ENCODE data around the gene DBP. TPM values are rescaled to one million over a fixed set of nuclear protein-coding genes. Genes with fewer than 3 reads are reported as not detected.
A peak's percentile ranks its signal among the peaks of the same experiment; 100 is the strongest.

DBP gene
- total and polyA plus RNA-seq, 2 of the 13 experiments (the other 11 are each of a cell fraction or from before 2014, with no cell fraction given), result 1.7 to 5.8 TPM

GRCh38 chr19:48624067-48624594 lies 13.0 kb downstream of the DBP start (continued):
- TF ChIP-seq SNAI1 (CRISPR knock-in tag; IDR thresholded peaks at IDR 0.05; ENCODE audit: borderline replicate concordance) (no peak), SCMH1 (CRISPR knock-in tag; IDR thresholded peaks at IDR 0.05; ENCODE audit: borderline replicate concordance) (no peak), ELF4 (CRISPR knock-in tag; IDR thresholded peaks at IDR 0.05; ENCODE audit: borderline replicate concordance) (no peak), YY1 (IDR thresholded peaks at IDR 0.05; ENCODE audit: insufficient read depth, insufficient replicate concordance, low read depth, low read length) (peak; percentile 99), ATAD3A (CRISPR knock-in tag; IDR thresholded peaks at IDR 0.05) (no peak), POGK (CRISPR knock-in tag; conservative IDR thresholded peaks at IDR 0.05) (no peak), PHF5A (CRISPR knock-in tag; IDR thresholded peaks at IDR 0.05; ENCODE audit: low read depth, unreplicated experiment) (no peak), CCDC6 (CRISPR knock-in tag; IDR thresholded peaks at IDR 0.05) (no peak), ATRX (CRISPR knock-in tag; IDR thresholded peaks at IDR 0.05; ENCODE audit: borderline replicate concordance) (no peak), ZSCAN12 (CRISPR knock-in tag; IDR thresholded peaks at IDR 0.05) (no peak), ZNF589 (CRISPR knock-in tag; conservative IDR thresholded peaks at IDR 0.05) (no peak), CEBPG (CRISPR knock-in tag; IDR thresholded peaks at IDR 0.05) (no peak), THAP11 (CRISPR knock-in tag; IDR thresholded peaks at IDR 0.05) (peak; percentile 87), KAT8 (CRISPR knock-in tag; IDR thresholded peaks at IDR 0.05) (no peak; the same call in 1 of the 2 replicates), ZIK1 (CRISPR knock-in tag; IDR thresholded peaks at IDR 0.05; ENCODE audit: borderline replicate concordance, low read depth) (no peak), FOXC1 (CRISPR knock-in tag; IDR thresholded peaks at IDR 0.05; ENCODE audit: borderline replicate concordance) (0 out of 2 replicates have a peak, but pooled peaks have one; percentile 26), ZBTB34 (CRISPR knock-in tag; IDR thresholded peaks at IDR 0.05) (no peak), NCOA5 (CRISPR knock-in tag; IDR thresholded peaks at IDR 0.05) (no peak), PAF1 (CRISPR knock-in tag; IDR thresholded peaks at IDR 0.05) (no peak), MEIS1 (CRISPR knock-in tag; IDR thresholded peaks at IDR 0.05; ENCODE audit: borderline replicate concordance) (no peak), NFYC (CRISPR knock-in tag; IDR thresholded peaks at IDR 0.05) (peak; percentile 82), TBX2 (CRISPR knock-in tag; IDR thresholded peaks at IDR 0.05; ENCODE audit: borderline replicate concordance) (no peak), RNF2 (conservative IDR thresholded peaks at IDR 0.05; ENCODE audit: low read depth) (no peak), GPN1 (CRISPR knock-in tag; IDR thresholded peaks at IDR 0.05; ENCODE audit: borderline replicate concordance) (no peak), KLF15 (CRISPR knock-in tag; IDR thresholded peaks at IDR 0.05; ENCODE audit: borderline replicate concordance) (no peak)
- TF ChIP-seq, protein P1, sequence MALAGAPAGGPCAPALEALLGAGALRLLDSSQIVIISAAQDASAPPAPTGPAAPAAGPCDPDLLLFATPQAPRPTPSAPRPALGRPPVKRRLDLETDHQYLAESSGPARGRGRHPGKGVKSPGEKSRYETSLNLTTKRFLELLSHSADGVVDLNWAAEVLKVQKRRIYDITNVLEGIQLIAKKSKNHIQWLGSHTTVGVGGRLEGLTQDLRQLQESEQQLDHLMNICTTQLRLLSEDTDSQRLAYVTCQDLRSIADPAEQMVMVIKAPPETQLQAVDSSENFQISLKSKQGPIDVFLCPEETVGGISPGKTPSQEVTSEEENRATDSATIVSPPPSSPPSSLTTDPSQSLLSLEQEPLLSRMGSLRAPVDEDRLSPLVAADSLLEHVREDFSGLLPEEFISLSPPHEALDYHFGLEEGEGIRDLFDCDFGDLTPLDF (CRISPR knock-in tag; IDR thresholded peaks at IDR 0.05), result no peak
- TF ChIP-seq, protein P2, sequence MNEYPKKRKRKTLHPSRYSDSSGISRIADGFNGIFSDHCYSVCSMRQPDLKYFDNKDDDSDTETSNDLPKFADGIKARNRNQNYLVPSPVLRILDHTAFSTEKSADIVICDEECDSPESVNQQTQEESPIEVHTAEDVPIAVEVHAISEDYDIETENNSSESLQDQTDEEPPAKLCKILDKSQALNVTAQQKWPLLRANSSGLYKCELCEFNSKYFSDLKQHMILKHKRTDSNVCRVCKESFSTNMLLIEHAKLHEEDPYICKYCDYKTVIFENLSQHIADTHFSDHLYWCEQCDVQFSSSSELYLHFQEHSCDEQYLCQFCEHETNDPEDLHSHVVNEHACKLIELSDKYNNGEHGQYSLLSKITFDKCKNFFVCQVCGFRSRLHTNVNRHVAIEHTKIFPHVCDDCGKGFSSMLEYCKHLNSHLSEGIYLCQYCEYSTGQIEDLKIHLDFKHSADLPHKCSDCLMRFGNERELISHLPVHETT (CRISPR knock-in tag; conservative IDR thresholded peaks at IDR 0.05), result no peak

Measured in HepG2 (cell line).